HG03095 (cell line): ENCODE results near the gene ARL1.
"Not testable (repeated sequence)": the region's sequence is repeated elsewhere in the genome, so short reads cannot be mapped to it uniquely, and the experiment has no call there.

Source experiments
- ATAC-seq: cut with Tn5 transposase; IDR thresholded peaks from one replicate; pipeline ENCODE4 v1.9.1; 2021; ENCODE audit warnings: moderate library complexity; ENCODE audit not compliant: unreplicated experiment

ARL1 gene

GRCh38 chr12:101407436-101408345 is at the start of gene ARL1:
Gene ARL1 (minus strand): TSS chr12:101407772. CDS start chr12:101407645, 127 bp downstream.
- peak; percentile 80 for ATAC-seq

DNA sequence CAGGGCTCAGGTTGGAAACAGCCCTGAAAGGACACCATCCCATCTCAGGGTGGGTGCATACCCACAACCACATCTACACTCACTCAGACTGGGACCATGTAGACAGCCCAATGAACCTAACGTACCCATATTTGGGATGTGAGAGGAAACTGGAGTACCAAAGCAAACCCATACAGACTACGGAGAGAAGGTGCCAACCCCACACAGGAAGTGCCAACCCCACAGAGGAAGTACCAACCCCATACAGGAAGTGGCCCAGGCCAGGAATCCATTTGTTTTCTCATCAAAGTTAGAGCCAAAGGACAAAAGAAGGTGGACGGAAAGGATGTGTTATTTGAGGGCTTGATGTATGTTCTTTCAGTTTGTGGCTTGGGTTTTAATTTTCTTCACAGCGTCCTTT is 48.1 kb upstream of the ARL1 start:
- ATAC-seq = no peak

- ATAC-seq = no peak
These were observed 34.1 kb upstream of the ARL1 start for GRCh38 chr12:101441461-101442224.

GRCh38 chr12:101439236-101439635 is 31.7 kb upstream of the ARL1 start:
- no peak for ATAC-seq

- ATAC-seq = no peak
These were observed 28.6 kb upstream of the ARL1 start for GRCh38 chr12:101436136-101436535.

DNA sequence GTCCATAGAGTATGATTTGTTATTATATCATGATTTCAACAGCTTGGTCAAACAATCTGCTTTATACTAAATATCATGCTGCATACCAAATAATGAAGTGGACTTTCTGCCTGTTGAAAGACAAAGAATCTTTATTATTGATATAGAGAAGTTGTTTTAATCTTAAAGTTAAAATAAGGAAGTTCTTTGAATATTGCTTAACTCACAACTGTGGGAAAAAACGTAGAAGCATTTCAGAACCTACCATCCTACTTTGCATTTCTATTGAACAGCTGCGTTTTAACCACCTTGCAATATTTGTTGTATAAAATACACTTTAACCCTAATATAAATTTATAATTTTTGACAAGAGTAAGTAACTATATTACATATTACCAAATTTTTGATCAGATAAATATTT is 22.9 kb upstream of the ARL1 start:
- no peak for ATAC-seq

- no peak for ATAC-seq
These were observed 17.0 kb upstream of the ARL1 start for GRCh38 chr12:101424620-101425019.

- ATAC-seq = not testable (repeated sequence)
These were observed 14.5 kb upstream of the ARL1 start for GRCh38 chr12:101422066-101422465.

DNA sequence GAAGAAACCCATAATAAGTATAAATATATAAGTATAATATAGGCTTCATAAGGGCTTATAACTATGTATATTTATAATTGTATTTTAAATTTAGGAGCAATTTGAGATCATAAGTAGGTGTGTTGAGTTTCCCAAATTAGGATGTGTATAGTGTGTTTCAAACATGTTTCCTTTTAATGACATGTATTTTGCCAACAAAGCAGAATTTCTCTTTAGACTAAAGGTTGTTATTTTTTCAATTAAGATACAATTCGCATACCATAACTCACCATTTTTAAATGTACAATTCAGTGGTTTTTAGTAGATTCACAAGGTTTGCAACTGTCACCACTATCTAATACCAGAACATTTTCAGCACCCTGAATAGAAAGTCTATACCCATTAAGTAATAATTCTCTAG is 7.7 kb upstream of the ARL1 start:
- ATAC-seq = no peak

GRCh38 chr12:101414533-101415119 is 7.1 kb upstream of the ARL1 start:
- ATAC-seq = no peak

DNA sequence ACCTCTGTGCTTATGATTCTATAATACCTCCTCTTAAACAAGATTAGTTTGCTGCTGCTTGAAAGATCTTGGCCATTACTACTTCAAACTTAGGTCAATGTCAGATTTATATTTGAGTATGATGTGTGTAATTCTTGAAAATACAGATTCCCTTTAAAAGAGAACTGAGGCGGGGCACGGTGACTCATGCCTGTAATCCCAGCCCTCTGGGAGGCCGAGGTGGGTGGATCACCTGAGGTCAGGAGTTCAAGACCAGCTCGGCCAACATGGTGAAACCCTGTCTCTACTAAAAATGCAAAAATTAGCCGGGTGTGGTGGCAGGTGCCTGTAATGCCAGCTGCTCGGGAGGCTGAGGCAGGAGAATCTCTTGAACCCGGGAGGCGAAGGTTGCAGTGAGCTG is 2.6 kb upstream of the ARL1 start:
- not testable (repeated sequence) for ATAC-seq

DNA sequence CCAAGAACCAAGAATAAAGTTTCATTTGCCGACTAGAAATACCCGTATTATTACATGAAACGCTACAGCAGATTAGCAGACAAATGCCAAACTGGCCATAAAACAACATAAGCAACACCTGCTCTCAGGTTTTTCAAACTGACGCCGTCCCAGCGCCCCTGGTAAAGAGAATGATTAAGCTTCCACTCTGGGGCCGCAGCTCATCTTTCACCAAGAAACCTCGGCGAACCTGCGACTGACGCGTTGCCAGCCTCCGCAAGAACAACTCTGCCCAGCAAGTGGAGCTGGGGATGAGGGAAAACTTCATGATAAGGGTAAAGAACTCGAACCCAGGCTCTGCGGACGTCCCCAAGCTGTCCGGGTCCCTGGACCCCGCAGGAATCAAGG is 530 bp downstream of the ARL1 start:
- ATAC-seq = peak; percentile 19

GRCh38 chr12:101391181-101391580 is 16.4 kb downstream of the ARL1 start:
- not testable (repeated sequence) for ATAC-seq

GRCh38 chr12:101379149-101379548 is 28.4 kb downstream of the ARL1 start:
- ATAC-seq = no peak

GRCh38 chr12:101375573-101375972 is 32.0 kb downstream of the ARL1 start:
- ATAC-seq = no peak

DNA sequence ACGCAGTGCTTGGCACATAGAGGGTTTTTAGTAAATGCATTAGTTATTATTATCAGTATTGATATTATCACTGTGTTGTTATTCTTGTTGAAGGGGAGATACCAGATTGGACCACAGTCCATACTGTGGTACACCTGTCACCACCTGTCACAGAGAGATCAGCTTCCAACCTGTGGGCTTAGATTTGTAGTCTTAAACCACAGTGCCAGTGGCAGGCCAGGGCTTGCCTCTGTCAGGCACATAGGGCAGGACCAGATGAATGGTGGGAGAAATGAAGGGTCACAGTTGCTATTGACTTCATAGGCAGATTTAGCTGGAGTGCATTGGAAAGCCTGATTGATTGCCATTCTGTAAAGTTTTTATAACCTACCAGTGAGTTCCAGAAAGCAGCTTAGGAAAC is 35.1 kb downstream of the ARL1 start:
- ATAC-seq = no peak

DNA sequence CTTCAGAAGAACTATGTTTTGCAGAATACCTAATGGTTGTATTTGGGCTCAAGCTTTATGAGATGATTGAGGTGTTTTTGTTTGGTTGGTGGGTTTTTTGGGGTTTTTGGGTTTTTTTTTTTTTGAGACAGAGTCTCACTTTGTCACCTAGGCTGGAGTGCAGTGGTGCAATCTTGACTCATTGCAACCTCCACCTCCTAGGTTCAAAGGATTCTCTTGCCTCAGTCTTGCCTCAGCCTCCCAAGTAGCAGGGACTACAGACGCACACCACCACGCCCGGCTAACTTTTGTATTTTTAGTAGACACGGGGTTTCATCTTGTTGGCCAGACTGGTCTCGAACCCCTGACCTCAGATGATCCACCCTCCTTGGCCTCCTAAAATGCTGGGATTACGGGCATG is 39.6 kb downstream of the ARL1 start:
- ATAC-seq = no peak

DNA sequence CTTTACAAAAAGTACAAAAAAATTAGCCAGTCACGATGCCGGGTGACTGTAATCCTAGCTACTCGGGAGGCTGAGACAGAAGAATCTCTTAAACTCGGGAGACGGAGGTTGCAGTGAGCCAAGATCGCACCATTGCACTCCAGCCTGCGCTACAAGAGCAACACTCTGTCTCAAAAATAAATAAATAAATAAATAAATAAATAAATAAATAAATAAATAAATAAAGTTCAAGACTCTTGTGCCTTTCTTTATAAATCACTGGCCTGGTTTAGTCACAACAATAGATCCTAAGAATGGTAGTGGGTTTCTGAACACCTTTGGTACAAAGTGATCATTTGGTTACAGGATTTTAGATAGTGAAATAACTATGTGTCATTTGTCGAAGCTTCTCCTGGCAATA is 46.1 kb downstream of the ARL1 start:
- no peak for ATAC-seq

GRCh38 chr12:101356794-101357193 is 50.8 kb downstream of the ARL1 start:
- no peak for ATAC-seq

- no peak for ATAC-seq
These were observed 55.9 kb downstream of the ARL1 start for GRCh38 chr12:101351682-101352081.

GRCh38 chr12:101343893-101344292 is 63.7 kb downstream of the ARL1 start:
- no peak for ATAC-seq
